Trophoblast cell (in vitro differentiated cells and primary cell): ENCODE results near the gene WDR82.

ENCODE experiments used
- DNase-seq, 2 donors: peaks; one replicate each; pipeline ENCODE4 v3.0.0-alpha.2; 2016
- H2AFZ ChIP-seq: 2 replicates; pipeline ENCODE4 v1.6.1; 2013; ENCODE audit warnings: low read length, moderate library complexity, mild to moderate bottlenecking; ENCODE audit not compliant: insufficient read depth, poor library complexity
- H2AK5ac ChIP-seq: 2 replicates; pipeline ENCODE4 v1.6.1; 2013; ENCODE audit warnings: mild to moderate bottlenecking, low read length
- H2BK120ac ChIP-seq: 2 replicates; pipeline ENCODE4 v1.6.1; 2013; ENCODE audit warnings: low read length, mild to moderate bottlenecking, moderate library complexity; ENCODE audit not compliant: insufficient read depth, poor library complexity
- H2BK12ac ChIP-seq: 2 replicates; pipeline ENCODE4 v1.6.1; 2013; ENCODE audit warnings: mild to moderate bottlenecking, low read length, moderate library complexity
- H2BK5ac ChIP-seq: 2 replicates; pipeline ENCODE4 v1.6.1; 2013; ENCODE audit warnings: low read length, low read depth, moderate library complexity, mild to moderate bottlenecking; ENCODE audit not compliant: poor library complexity
- H3K14ac ChIP-seq: 2 replicates; pipeline ENCODE4 v1.6.1; 2013; ENCODE audit warnings: mild to moderate bottlenecking, low read length
- H3K18ac ChIP-seq: 2 replicates; pipeline ENCODE4 v1.6.1; 2013; ENCODE audit warnings: mild to moderate bottlenecking, low read length
- H3K23ac ChIP-seq: 2 replicates; pipeline ENCODE4 v1.6.1; 2013; ENCODE audit warnings: low read length
- H3K27ac ChIP-seq: 2 replicates; pipeline ENCODE4 v1.5.1; 2013; ENCODE audit warnings: low read depth, mild to moderate bottlenecking, inconsistent platforms, low read length, moderate library complexity
- H3K27me3 ChIP-seq: 2 replicates; pipeline ENCODE4 v1.6.1; 2013; ENCODE audit warnings: inconsistent platforms, mild to moderate bottlenecking, low read length, moderate library complexity; ENCODE audit not compliant: insufficient read depth
- H3K36me3 ChIP-seq, 2 experiments: 1 replicate in 1 of 2; 2 replicates in 1 of 2; pipeline ENCODE4 v1.6.1; 2013; ENCODE audit warnings: low read length in 2 of 2, mild to moderate bottlenecking in 2 of 2, moderate library complexity in 1 of 2; ENCODE audit not compliant: insufficient read depth in 2 of 2, control insufficient read depth in 1 of 2
- H3K4ac ChIP-seq: 2 replicates; pipeline ENCODE4 v1.6.1; 2013; ENCODE audit warnings: low read depth, mild to moderate bottlenecking, low read length, moderate library complexity
- H3K4me1 ChIP-seq, 2 experiments: 1 replicate in 1 of 2; 2 replicates in 1 of 2; pipeline ENCODE4 v1.6.1; 2013; ENCODE audit warnings: low read length in 2 of 2, mild to moderate bottlenecking in 2 of 2, moderate library complexity in 1 of 2; ENCODE audit not compliant: insufficient read depth in 2 of 2, control insufficient read depth in 1 of 2
- H3K4me2 ChIP-seq: 2 replicates; pipeline ENCODE4 v1.6.1; 2013; ENCODE audit warnings: inconsistent platforms, mild to moderate bottlenecking, low read length, moderate library complexity
- H3K4me3 ChIP-seq: 2 replicates; pipeline ENCODE4 v1.5.1; 2013; ENCODE audit warnings: mild to moderate bottlenecking, low read depth, low read length, inconsistent platforms
- H3K79me1 ChIP-seq: one replicate; pipeline ENCODE4 v1.6.1; 2013; ENCODE audit warnings: low read length
- H3K79me2 ChIP-seq: 2 replicates; pipeline ENCODE4 v1.6.1; 2013; ENCODE audit warnings: low read length, mild to moderate bottlenecking; ENCODE audit not compliant: control insufficient read depth, insufficient read depth, poor library complexity
- H3K9ac ChIP-seq: 2 replicates; pipeline ENCODE4 v1.6.1; 2013; ENCODE audit warnings: mild to moderate bottlenecking, low read length
- H3K9me3 ChIP-seq: 2 replicates; pipeline ENCODE4 v1.6.1; 2013; ENCODE audit warnings: low read depth, mild to moderate bottlenecking, control low read depth, inconsistent platforms, low read length; ENCODE audit not compliant: insufficient read depth
- H4K12ac ChIP-seq: 2 replicates; pipeline ENCODE4 v1.6.1; 2013; ENCODE audit warnings: low read depth, mild to moderate bottlenecking, low read length, moderate library complexity
- H4K8ac ChIP-seq: 2 replicates; pipeline ENCODE4 v1.6.1; 2013; ENCODE audit warnings: low read depth, mild to moderate bottlenecking, low read length, moderate library complexity
- H4K91ac ChIP-seq: one replicate; pipeline ENCODE4 v1.6.1; 2013; ENCODE audit warnings: low read depth, mild to moderate bottlenecking, low read length, moderate library complexity
- WGBS: extraction: QIAGEN DNeasy Blood & Tissue Kit; methylation state at CpG from one replicate; pipeline ENCODE4 v1.1.7; 2013; ENCODE audit warnings: missing lambda C conversion rate; ENCODE audit not compliant: insufficient read length, insufficient coverage; ENCODE audit errors: extremely low coverage; 5-methylcytosine and 5-hydroxymethylcytosine counted together

The WDR82 gene

GRCh38 chr3:52246728-52247408 lies 31.6 kb downstream of the WDR82 start:
- Histone ChIP-seq H3K23ac (no peak overlapping the region), H3K36me3 (peaks cover 15 to 27% of the 10 kb centered on the region in 2 experiments), H3K4me3 (no peak overlapping the region), H3K27me3 (no peaks in the 10 kb centered on the region), H3K4me2 (no peak overlapping the region), H3K4ac (no peak overlapping the region), H3K9me3 (peaks cover 6% of the 10 kb centered on the region), H2AFZ (no peak overlapping the region), H4K91ac (no peak overlapping the region), H3K79me1 (peaks cover 6% of the 10 kb centered on the region), H3K27ac (no peak overlapping the region), H3K4me1 (peaks cover 19 to 22% of the 10 kb centered on the region in 2 experiments), H2BK120ac (no peak overlapping the region), H3K14ac (no peak overlapping the region), H4K8ac (no peak overlapping the region), H2BK5ac (no peak overlapping the region), H3K9ac (no peak overlapping the region), H2AK5ac (no peak overlapping the region), H4K12ac (no peak overlapping the region), H2BK12ac (no peak overlapping the region), H3K18ac (no peak overlapping the region), H3K79me2 (no peaks in the 10 kb centered on the region)
- no CpG with 5 or more reads among the region's 14 CpGs for WGBS
- DNase-seq: no peak

- H4K91ac ChIP-seq: no peak overlapping the region
- H3K4ac ChIP-seq: no peak overlapping the region
- peaks cover 6% of the 10 kb centered on the region for H3K79me1 ChIP-seq
- H3K9ac ChIP-seq: no peak overlapping the region
- H3K23ac ChIP-seq: no peak overlapping the region
- H4K8ac ChIP-seq: peak overlapping the region; percentile 12
- H3K18ac ChIP-seq: no peak overlapping the region
- no peak overlapping the region for H2BK12ac ChIP-seq
- H2AK5ac ChIP-seq: no peak overlapping the region
- peaks cover 13 to 22% of the 10 kb centered on the region in 2 experiments for H3K36me3 ChIP-seq
- peaks cover 19 to 22% of the 10 kb centered on the region in 2 experiments for H3K4me1 ChIP-seq
- peak overlapping the region; percentile 9 for H2AFZ ChIP-seq
- no CpG with 5 or more reads among the region's 8 CpGs for WGBS
- no peak for DNase-seq
- H2BK5ac ChIP-seq: no peak overlapping the region
- H4K12ac ChIP-seq: no peak overlapping the region
- H3K14ac ChIP-seq: no peak overlapping the region
- no peaks in the 10 kb centered on the region for H3K27me3 ChIP-seq
- H3K4me3 ChIP-seq: no peak overlapping the region
- H3K27ac ChIP-seq: no peak overlapping the region
- H2BK120ac ChIP-seq: no peak overlapping the region
- peak overlapping the region; percentile 82 for H3K4me2 ChIP-seq
- H3K9me3 ChIP-seq: peaks cover 6% of the 10 kb centered on the region
- H3K79me2 ChIP-seq: no peaks in the 10 kb centered on the region
Measured at GRCh38 chr3:52246264-52246620, 32.2 kb downstream of the WDR82 start.

- no peak within 1 kb of the TSS for H3K27ac ChIP-seq
- no peak within 1 kb of the TSS for H2AK5ac ChIP-seq
- peaks cover 19 to 22% of the 10 kb centered on the region in 2 experiments for H3K4me1 ChIP-seq
- H2BK5ac ChIP-seq: no peak within 1 kb of the TSS
- peaks cover 13 to 16% of the 10 kb centered on the region in 2 experiments for H3K36me3 ChIP-seq
- peak within 1 kb of the TSS; percentile 23 for H2BK12ac ChIP-seq
- no peak within 1 kb of the TSS for H3K23ac ChIP-seq
- no peaks in the 10 kb centered on the region for H3K27me3 ChIP-seq
- H3K9me3 ChIP-seq: peaks cover 6% of the 10 kb centered on the region
- H3K9ac ChIP-seq: peak within 1 kb of the TSS; percentile 50
- peak within 1 kb of the TSS; percentile 45 for H3K14ac ChIP-seq
- peak within 1 kb of the TSS; percentile 65 for H4K12ac ChIP-seq
- H2BK120ac ChIP-seq: peak within 1 kb of the TSS; percentile 34
- H3K79me1 ChIP-seq: peaks cover 6% of the 10 kb centered on the region
- H3K4ac ChIP-seq: no peak within 1 kb of the TSS
- H3K79me2 ChIP-seq: no peaks in the 10 kb centered on the region
- H4K8ac ChIP-seq: peak within 1 kb of the TSS; percentile 30
- no CpG with 5 or more reads among the region's 98 CpGs for WGBS
- H3K18ac ChIP-seq: peak within 1 kb of the TSS; percentile 63
- peak within 1 kb of the TSS; percentile 63 for H2AFZ ChIP-seq
- peak within 1 kb of the TSS; percentile 82 for H3K4me2 ChIP-seq
- peak within 1 kb of the TSS; percentile 51 for H4K91ac ChIP-seq
- H3K4me3 ChIP-seq: peak within 1 kb of the TSS; percentile 62
- DNase-seq: peak in 1 of 2 donors; percentile 55
Measured at GRCh38 chr3:52245322-52246263, 32.9 kb downstream of the WDR82 start, which contains the start of gene PPM1M. PPM1M (plus strand) TSS chr3:52245759; CDS start chr3:52245825, 66 bp downstream.

- Histone ChIP-seq H3K79me1 (peaks cover 10% of the 10 kb centered on the region), H2BK120ac (no peak overlapping the region), H3K27ac (no peak overlapping the region), H3K4me3 (no peak overlapping the region), H3K4me2 (no peak overlapping the region), H2BK5ac (peak overlapping the region; percentile 32), H3K18ac (peak overlapping the region; percentile 19), H2AK5ac (peak overlapping the region; percentile 30), H3K9ac (no peak overlapping the region), H3K4me1 (peaks cover 19 to 29% of the 10 kb centered on the region in 2 experiments), H2AFZ (no peak overlapping the region), H3K79me2 (peaks cover 3% of the 10 kb centered on the region), H3K14ac (peak overlapping the region; percentile 28), H3K23ac (no peak overlapping the region), H3K27me3 (no peaks in the 10 kb centered on the region), H3K9me3 (peaks cover 6% of the 10 kb centered on the region), H3K36me3 (peaks cover 4% of the 10 kb centered on the region in 2 experiments), H4K91ac (peak overlapping the region; percentile 30), H3K4ac (no peak overlapping the region), H2BK12ac (no peak overlapping the region), H4K12ac (no peak overlapping the region), H4K8ac (peak overlapping the region; percentile 31)
- WGBS: no CpG with 5 or more reads among the region's 9 CpGs
- DNase-seq: peak; percentile 92 to 93
Measured at GRCh38 chr3:52243791-52244628, 34.4 kb downstream of the WDR82 start.
